ENCODE results near the gene COBL.

Gene COBL

GRCh38 chr7:51313738-51314425 lies 2.7 kb downstream of the COBL start:
- in situ Hi-C loops (cut with HindIII; ENCODE audit: low sequenced_read_pairs), result no loop called here
- H3K4me3 ChIP-seq (ENCODE audit: low read depth, low read length), result no peak overlapping the region
- no peak for DNase-seq (ENCODE audit: low read depth)
- TF ChIP-seq CTCF (IDR thresholded peaks at IDR 0.05; ENCODE audit: low read depth, low read length, missing control alignments), result no peak

DNA sequence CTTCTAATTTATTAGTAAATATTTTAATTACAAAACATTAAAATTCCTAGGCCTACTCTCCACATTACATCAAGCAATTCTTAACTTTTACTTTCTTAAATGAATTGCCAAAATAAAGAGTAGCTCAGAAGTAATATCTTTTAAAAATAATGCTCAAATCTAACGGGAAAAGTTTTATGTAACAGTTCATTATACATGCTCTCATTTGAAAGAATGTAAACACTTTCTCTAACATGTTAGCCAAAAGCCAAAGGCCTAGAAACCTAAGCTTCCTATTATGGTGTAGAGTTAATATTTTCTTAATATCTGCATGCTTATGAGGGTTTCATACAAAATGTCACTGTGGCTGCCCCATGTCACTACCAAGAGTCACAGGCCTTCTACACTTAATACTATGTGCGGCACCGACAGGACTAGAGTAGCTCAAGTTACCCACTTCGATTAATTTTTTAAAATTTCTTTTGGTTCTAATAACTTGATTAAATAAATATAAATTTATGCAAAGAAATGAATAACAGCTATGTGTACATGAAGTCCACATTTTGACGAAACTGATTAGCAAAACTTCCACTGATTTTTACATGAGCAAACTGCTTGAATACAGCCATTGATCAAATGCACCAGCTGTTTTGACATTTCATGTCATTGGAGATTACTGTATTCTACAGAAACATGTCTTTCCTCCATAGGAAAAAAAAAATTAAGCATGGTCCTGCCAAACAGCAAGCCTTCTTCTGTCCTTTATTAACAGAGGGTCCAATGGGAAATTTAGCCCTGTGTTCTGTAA lies 3.5 kb downstream of the COBL start:
- DNase-seq (ENCODE audit: low read depth), result no peak
- no peak for TF ChIP-seq CTCF (IDR thresholded peaks at IDR 0.05; ENCODE audit: low read depth, low read length, missing control alignments)
- in situ Hi-C loops (cut with HindIII; ENCODE audit: low sequenced_read_pairs), result no loop called here
- no peak overlapping the region for H3K4me3 ChIP-seq (ENCODE audit: low read depth, low read length)

- no peak overlapping the region for H3K4me3 ChIP-seq (ENCODE audit: low read depth, low read length)
- in situ Hi-C loops (cut with HindIII; ENCODE audit: low sequenced_read_pairs), result no loop called here
- no peak for DNase-seq (ENCODE audit: low read depth)
- no peak for TF ChIP-seq CTCF (IDR thresholded peaks at IDR 0.05; ENCODE audit: low read depth, low read length, missing control alignments)
Measured at GRCh38 chr7:51311166-51311565, 5.4 kb downstream of the COBL start.

- in situ Hi-C loops (cut with HindIII; ENCODE audit: low sequenced_read_pairs), result no loop called here
- H3K4me3 ChIP-seq (ENCODE audit: low read depth, low read length), result no peak overlapping the region
Measured at GRCh38 chr7:51310131-51310583, 6.5 kb downstream of the COBL start.

DNA sequence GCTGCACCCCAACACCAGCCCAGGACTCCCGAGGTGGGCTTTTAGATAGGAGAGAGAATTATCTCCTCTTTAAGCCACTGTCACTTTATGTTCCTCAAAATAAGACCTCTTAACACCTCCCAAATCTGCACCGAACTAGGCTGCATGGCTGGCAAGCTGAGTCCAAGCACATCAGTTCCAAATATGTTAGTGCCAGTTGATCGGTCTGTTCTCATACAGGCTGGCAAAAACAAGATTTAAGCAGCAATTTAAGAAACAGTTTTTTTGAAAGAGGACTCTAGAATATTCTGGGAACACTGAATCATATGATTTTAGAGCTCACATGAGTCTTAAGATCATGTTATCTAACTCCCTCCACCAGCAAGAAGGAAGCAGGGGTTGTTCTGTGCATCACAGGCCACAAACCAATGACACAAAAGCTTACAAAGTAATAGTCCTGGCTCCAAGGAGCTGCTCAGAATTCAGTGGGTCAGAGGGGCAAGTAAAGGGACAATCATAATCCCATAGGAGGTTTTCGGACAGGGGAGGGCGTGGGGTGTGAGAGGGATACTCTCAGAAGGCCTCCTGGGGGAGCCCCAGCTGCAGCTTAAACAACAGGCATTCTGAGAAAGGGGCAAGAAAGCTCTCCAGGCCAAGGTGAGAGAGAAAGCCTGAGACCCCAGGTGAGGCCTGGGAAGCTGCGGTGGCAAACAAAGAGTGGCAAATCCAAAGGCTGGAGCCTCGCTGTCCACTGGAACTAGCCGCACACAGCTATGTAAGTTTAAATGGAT lies 7.1 kb downstream of the COBL start:
- DNase-seq (ENCODE audit: low read depth), result no peak
- no peak overlapping the region for H3K4me3 ChIP-seq (ENCODE audit: low read depth, low read length)
- in situ Hi-C loops (cut with HindIII; ENCODE audit: low sequenced_read_pairs), result no loop called here
- no peak for TF ChIP-seq CTCF (IDR thresholded peaks at IDR 0.05; ENCODE audit: low read depth, low read length, missing control alignments)

More at GRCh38 chr7:51310131-51310583, 6.5 kb downstream of the COBL start:
- no peak for TF ChIP-seq CTCF (IDR thresholded peaks at IDR 0.05; ENCODE audit: low read depth, low read length, missing control alignments)
- DNase-seq (ENCODE audit: low read depth), result no peak

GRCh38 chr7:51308696-51309095 lies 7.9 kb downstream of the COBL start:
- H3K4me3 ChIP-seq (ENCODE audit: low read depth, low read length), result no peak overlapping the region
- no peak for TF ChIP-seq CTCF (IDR thresholded peaks at IDR 0.05; ENCODE audit: low read depth, low read length, missing control alignments)
- in situ Hi-C loops (cut with HindIII; ENCODE audit: low sequenced_read_pairs), result no loop called here
- DNase-seq (ENCODE audit: low read depth), result no peak
